Erythroblast (primary cell): ENCODE data around the gene POLR2H.

Experiments
- GATA1 ChIP-seq: IDR thresholded peaks from 2 replicates; pipeline ENCODE4 v1.6.1; 2011; ENCODE audit warnings: low read depth, mild to moderate bottlenecking, control low read depth, low read length, moderate library complexity
- POLR2A ChIP-seq: IDR thresholded peaks from 2 replicates; pipeline ENCODE4 v1.6.1; 2011; ENCODE audit warnings: mild to moderate bottlenecking, low read length

DNA sequence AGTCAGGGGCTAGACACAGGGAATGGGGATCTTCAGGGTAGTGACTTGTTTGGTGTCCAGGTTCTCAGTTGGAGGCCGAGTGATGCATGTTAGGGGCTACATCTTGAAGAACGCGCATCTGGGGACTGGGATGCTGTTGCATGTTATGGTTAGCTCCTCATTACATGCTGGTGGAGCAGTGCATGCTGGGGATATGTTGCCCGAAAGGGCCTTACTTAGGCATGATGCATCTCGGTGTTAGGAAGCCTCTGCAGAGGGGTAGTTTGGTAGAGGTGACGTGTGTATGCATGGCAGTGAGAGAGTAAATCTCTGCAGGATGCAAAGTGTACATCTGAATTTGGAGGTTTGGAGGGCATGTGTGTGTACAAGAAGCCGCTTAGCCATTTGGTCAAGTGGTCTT lies 44.7 kb upstream of the POLR2H start:
- TF ChIP-seq POLR2A (no peak), GATA1 (no peak)
